ENCODE data around the gene DEDD2.

- no peak for TF ChIP-seq CTCF (conservative IDR thresholded peaks at IDR 0.05; ENCODE audit: low read length)
- no peak for TF ChIP-seq EZH2phosphoT487 (IDR thresholded peaks at IDR 0.05; ENCODE audit: borderline replicate concordance)
Observed at GRCh38 chr19:42154471-42155323, 62.8 kb downstream of the DEDD2 start.

Data from Loucy (cell line).